Thyroid gland (tissue), 4 donors: ENCODE measurements around the gene TTC1. TPM values are rescaled to one million over a fixed set of nuclear protein-coding genes. Genes with fewer than 3 reads are reported as not detected.

Experiments used
- DNase-seq, 2 donors: peaks; one replicate each; pipeline ENCODE4 v3.0.0-alpha.2; 2019
- H3K27ac ChIP-seq, 3 donors: fragments of 200-600 bp; sonication (generic); 1 replicate in 2 of 3; 2 replicates in 1 of 3; pipeline ENCODE4 v1.5.1; 2016 to 2019; ENCODE audit warnings: mild to moderate bottlenecking in 1 of 3, moderate library complexity in 1 of 3
- H3K27me3 ChIP-seq: fragments of 200-600 bp; sonication (generic); one replicate; pipeline ENCODE4 v1.5.1; 2019
- H3K36me3 ChIP-seq, 2 donors: fragments of 200-600 bp; sonication (generic); one replicate each; pipeline ENCODE4 v1.5.1; 2016 to 2019
- H3K4me1 ChIP-seq, 2 donors: fragments of 200-600 bp; sonication (generic); one replicate each; pipeline ENCODE4 v1.5.1; 2017 to 2019
- H3K4me3 ChIP-seq, 3 donors: fragments of 200-600 bp; sonication (generic); replicated peaks in 1 of 3; 1 replicate in 2 of 3; 2 replicates in 1 of 3; pipeline ENCODE4 v1.5.1; 2016; ENCODE audit warnings: mild to moderate bottlenecking in 1 of 3
- H3K9me3 ChIP-seq: fragments of 200-600 bp; sonication (generic); one replicate; pipeline ENCODE4 v1.5.1; 2017
- POLR2A ChIP-seq, 2 donors: fragments of 450-650 bp; IDR thresholded peaks; one replicate each; pipeline ENCODE4 v1.6.1; 2017; ENCODE audit warnings: antibody characterized with exemption in 2 of 2, mild to moderate bottlenecking in 2 of 2, moderate library complexity in 1 of 2
- WGBS, 2 donors: methylation state at CpG; one replicate each; pipeline ENCODE4 v1.1.5; 2017; 5-methylcytosine and 5-hydroxymethylcytosine counted together
- intact Hi-C: fragments of 100-400 bp; cut with DNase I; formaldehyde crosslinking; loops from one replicate; pipeline ENCODE4 v1.15.1; 2023
- total RNA-seq, 4 donors: library from RNA; depleted of rRNA; stranded (reverse); fragments of >200 nt; gene quantifications; one replicate each; pipeline ENCODE4 v1.2.3, GENCODE V29; 2016
- TF ChIP-seq, protein P1 (sequence below), 6 experiments: fragments of 200-600 bp in 3 of 6; fragments of 450-650 bp in 3 of 6; sonication (generic) in 3 of 6; IDR thresholded peaks; one replicate each; pipeline ENCODE4 v1.5.1; 2016 to 2019; ENCODE audit warnings: antibody characterized with exemption in 6 of 6, mild to moderate bottlenecking in 2 of 6, inconsistent platforms in 1 of 6, moderate library complexity in 1 of 6

TTC1 gene
- total RNA-seq, 4 donors from 2014 or later, result 22.3 to 47.1 (median 36.5) TPM

- TF ChIP-seq POLR2A (IDR thresholded peaks at IDR 0.05), result no peak
- TF ChIP-seq, protein P1, sequence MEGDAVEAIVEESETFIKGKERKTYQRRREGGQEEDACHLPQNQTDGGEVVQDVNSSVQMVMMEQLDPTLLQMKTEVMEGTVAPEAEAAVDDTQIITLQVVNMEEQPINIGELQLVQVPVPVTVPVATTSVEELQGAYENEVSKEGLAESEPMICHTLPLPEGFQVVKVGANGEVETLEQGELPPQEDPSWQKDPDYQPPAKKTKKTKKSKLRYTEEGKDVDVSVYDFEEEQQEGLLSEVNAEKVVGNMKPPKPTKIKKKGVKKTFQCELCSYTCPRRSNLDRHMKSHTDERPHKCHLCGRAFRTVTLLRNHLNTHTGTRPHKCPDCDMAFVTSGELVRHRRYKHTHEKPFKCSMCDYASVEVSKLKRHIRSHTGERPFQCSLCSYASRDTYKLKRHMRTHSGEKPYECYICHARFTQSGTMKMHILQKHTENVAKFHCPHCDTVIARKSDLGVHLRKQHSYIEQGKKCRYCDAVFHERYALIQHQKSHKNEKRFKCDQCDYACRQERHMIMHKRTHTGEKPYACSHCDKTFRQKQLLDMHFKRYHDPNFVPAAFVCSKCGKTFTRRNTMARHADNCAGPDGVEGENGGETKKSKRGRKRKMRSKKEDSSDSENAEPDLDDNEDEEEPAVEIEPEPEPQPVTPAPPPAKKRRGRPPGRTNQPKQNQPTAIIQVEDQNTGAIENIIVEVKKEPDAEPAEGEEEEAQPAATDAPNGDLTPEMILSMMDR (IDR thresholded peaks at IDR 0.05), result no peak
- Histone ChIP-seq H3K36me3 (no peaks in the 10 kb centered on the region), H3K27ac (peak overlapping the region in 2 of 3 donors; percentile 18 to 31), H3K4me3 (no peak overlapping the region), H3K9me3 (no peaks in the 10 kb centered on the region), H3K27me3 (no peaks in the 10 kb centered on the region), H3K4me1 (peaks cover 7 to 15% of the 10 kb centered on the region in 2 donors)
- DNase-seq, result peak in 1 of 2 donors; percentile 37
- intact Hi-C loops, result loop anchor here (5.0 kb wide), 2 partner anchors 179 to 324 kb away; no protein-coding TSS in a partner anchor
- WGBS, 2 donors, result 75 to 80% methylated on average over 11 of the region's 11 CpGs
These were observed 14.3 kb downstream of the TTC1 start for GRCh38 chr5:160023007-160023907.

GRCh38 chr5:160023908-160024630 lies 15.1 kb downstream of the TTC1 start:
- peak overlapping the region in 2 of 3 donors; percentile 18 to 31 for H3K27ac ChIP-seq
- intact Hi-C loops, result loop anchor here (5.0 kb wide), 2 partner anchors 178 to 323 kb away; no protein-coding TSS in a partner anchor
- H3K9me3 ChIP-seq, result no peaks in the 10 kb centered on the region
- H3K36me3 ChIP-seq, result no peaks in the 10 kb centered on the region
- H3K4me3 ChIP-seq, result no peak overlapping the region
- TF ChIP-seq, protein P1 (IDR thresholded peaks at IDR 0.05), result no peak
- no peak for TF ChIP-seq POLR2A (IDR thresholded peaks at IDR 0.05)
- H3K27me3 ChIP-seq, result no peaks in the 10 kb centered on the region
- no peak for DNase-seq
- H3K4me1 ChIP-seq, result peaks cover 7 to 15% of the 10 kb centered on the region in 2 donors
- WGBS, 2 donors, result 51 to 61% methylated on average over 1 of the region's 1 CpG

DNA sequence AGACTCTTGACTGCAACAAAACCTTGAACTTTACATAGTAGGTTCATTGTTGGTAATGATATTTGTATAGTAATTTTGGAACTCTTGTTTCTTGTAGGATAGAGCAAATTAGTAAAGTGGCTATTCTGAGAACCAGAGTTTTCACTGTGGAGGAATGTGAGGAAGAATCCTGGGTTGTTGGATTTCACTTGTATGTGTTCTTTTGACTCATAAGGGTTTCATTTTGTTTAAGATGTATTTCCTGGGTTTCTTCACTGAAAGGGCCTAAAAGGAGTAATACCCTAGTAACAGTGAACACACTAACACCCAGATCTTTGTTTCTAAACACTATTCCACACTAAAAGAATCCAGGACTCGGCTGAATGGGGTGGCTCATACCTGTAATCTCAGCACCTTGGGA lies 20.1 kb downstream of the TTC1 start:
- H3K4me1 ChIP-seq, result peaks cover under 1 to 16% of the 10 kb centered on the region in 2 donors
- intact Hi-C loops, result no loop called here
- TF ChIP-seq POLR2A (IDR thresholded peaks at IDR 0.05), result no peak
- TF ChIP-seq, protein P1 (IDR thresholded peaks at IDR 0.05), result no peak
- H3K36me3 ChIP-seq, result no peaks in the 10 kb centered on the region
- DNase-seq, result no peak
- 100% methylated on average over 1 of the region's 1 CpG for WGBS, 2 donors
- no peaks in the 10 kb centered on the region for H3K9me3 ChIP-seq
- no peaks in the 10 kb centered on the region for H3K27me3 ChIP-seq
- H3K4me3 ChIP-seq, result no peak overlapping the region
- no peak overlapping the region for H3K27ac ChIP-seq

DNA sequence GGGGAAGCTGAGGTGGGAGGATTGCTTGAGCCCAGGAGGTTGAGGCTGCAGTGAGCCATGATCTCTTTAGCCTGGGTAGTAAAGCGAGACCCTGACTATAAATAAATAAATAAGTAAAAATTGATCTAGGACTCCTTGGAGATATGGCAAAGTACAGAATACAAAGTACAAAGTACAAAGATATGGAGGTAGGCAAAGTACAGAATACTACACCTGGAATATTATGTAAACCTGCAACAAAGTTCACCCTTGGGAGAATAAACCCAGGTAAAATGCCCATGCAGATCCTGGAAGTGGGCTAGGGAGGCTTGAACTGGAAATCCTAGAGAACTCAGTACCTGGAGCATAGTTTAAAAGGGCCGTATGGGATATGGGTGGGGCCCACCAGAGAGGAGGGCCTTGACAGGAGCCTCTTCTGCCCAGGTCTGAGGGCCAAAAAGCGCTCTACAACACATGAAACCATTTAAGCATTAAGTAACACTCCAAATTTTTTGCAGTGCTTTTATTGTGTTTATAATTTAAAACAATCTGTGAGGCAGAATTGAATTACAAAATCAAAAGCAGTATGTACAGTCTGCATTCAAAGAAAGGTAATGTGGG lies 20.7 kb downstream of the TTC1 start:
- Histone ChIP-seq H3K36me3 (no peaks in the 10 kb centered on the region), H3K27me3 (no peaks in the 10 kb centered on the region), H3K4me3 (no peak overlapping the region), H3K27ac (no peak overlapping the region), H3K9me3 (no peaks in the 10 kb centered on the region), H3K4me1 (peaks cover 0 to 15% of the 10 kb centered on the region in 2 donors)
- TF ChIP-seq, protein P1 (IDR thresholded peaks at IDR 0.05), result no peak
- TF ChIP-seq POLR2A (IDR thresholded peaks at IDR 0.05), result no peak
- intact Hi-C loops, result no loop called here
- WGBS, 2 donors, result 91 to 94% methylated on average over 3 of the region's 3 CpGs
- DNase-seq, result no peak
